Measurements from ENCODE around the gene CACNA2D3. TPM values are rescaled to one million over a fixed set of nuclear protein-coding genes. Genes with fewer than 3 reads are reported as not detected.

The CACNA2D3 gene
- polyA plus RNA-seq, 1 donor from 2014 or later: 26.2 TPM

- no peak overlapping the region for H3K4me2 ChIP-seq (ENCODE audit: low read length)
- H3K9ac ChIP-seq (ENCODE audit: low read length): no peak overlapping the region
- H3K27ac ChIP-seq (ENCODE audit: low read length): no peak overlapping the region
- H2AFZ ChIP-seq (ENCODE audit: low read depth, low read length): no peak overlapping the region
- no peaks in the 10 kb centered on the region for H3K27me3 ChIP-seq (ENCODE audit: insufficient read depth, low read depth, low read length)
- H3K36me3 ChIP-seq (ENCODE audit: insufficient read depth, low read length): no peaks in the 10 kb centered on the region
- no peak for TF ChIP-seq RAD21 (conservative IDR thresholded peaks at IDR 0.05)
- TF ChIP-seq CTCF (IDR thresholded peaks at IDR 0.05; ENCODE audit: poor library complexity, severe bottlenecking): no peak
- TF ChIP-seq POLR2AphosphoS5 (IDR thresholded peaks at IDR 0.05): no peak
- H3K79me2 ChIP-seq (replicated peaks; ENCODE audit: insufficient read depth, low read length): no peaks in the 10 kb centered on the region
- H3K9me2 ChIP-seq (ENCODE audit: insufficient read depth, low read length): no peaks in the 10 kb centered on the region
- H3K4me3 ChIP-seq (ENCODE audit: low read length): no peak overlapping the region
- no peaks in the 10 kb centered on the region for H3F3A ChIP-seq (ENCODE audit: insufficient read depth, low read length, poor library complexity, severe bottlenecking)
- H3K9me3 ChIP-seq (ENCODE audit: low read length): no peaks in the 10 kb centered on the region
- no peaks in the 10 kb centered on the region for H4K20me1 ChIP-seq (ENCODE audit: insufficient read depth)
Observed at GRCh38 chr3:54339608-54340007, 217.3 kb downstream of the CACNA2D3 start.

- Histone ChIP-seq H3K79me2 (replicated peaks; ENCODE audit: insufficient read depth, low read length) (no peaks in the 10 kb centered on the region), H3F3A (ENCODE audit: insufficient read depth, low read length, poor library complexity, severe bottlenecking) (no peaks in the 10 kb centered on the region), H3K4me2 (ENCODE audit: low read length) (no peak overlapping the region), H3K9me2 (ENCODE audit: insufficient read depth, low read length) (no peaks in the 10 kb centered on the region), H3K9me3 (ENCODE audit: low read length) (no peaks in the 10 kb centered on the region), H3K4me3 (ENCODE audit: low read length) (no peak overlapping the region), H2AFZ (ENCODE audit: low read depth, low read length) (no peak overlapping the region), H3K9ac (ENCODE audit: low read length) (no peak overlapping the region), H3K27ac (ENCODE audit: low read length) (no peak overlapping the region), H3K36me3 (ENCODE audit: insufficient read depth, low read length) (no peaks in the 10 kb centered on the region), H4K20me1 (ENCODE audit: insufficient read depth) (no peaks in the 10 kb centered on the region), H3K27me3 (ENCODE audit: insufficient read depth, low read depth, low read length) (no peaks in the 10 kb centered on the region)
- no peak for TF ChIP-seq CTCF (IDR thresholded peaks at IDR 0.05; ENCODE audit: poor library complexity, severe bottlenecking)
- no peak for TF ChIP-seq TAF1 (IDR thresholded peaks at IDR 0.05; ENCODE audit: low read depth)
- TF ChIP-seq EZH2 (IDR thresholded peaks at IDR 0.05; ENCODE audit: borderline replicate concordance, insufficient read depth, low read length, poor library complexity, severe bottlenecking): no peak
- no peak for TF ChIP-seq REST (IDR thresholded peaks at IDR 0.05; ENCODE audit: borderline replicate concordance)
Observed at GRCh38 chr3:54341811-54342210, 219.5 kb downstream of the CACNA2D3 start.

GRCh38 chr3:54342676-54343075, 220.3 kb downstream of the CACNA2D3 start:
- Histone ChIP-seq H3K27me3 (ENCODE audit: insufficient read depth, low read depth, low read length) (no peaks in the 10 kb centered on the region), H3K4me3 (ENCODE audit: low read length) (no peak overlapping the region), H3K4me2 (ENCODE audit: low read length) (no peak overlapping the region), H2AFZ (ENCODE audit: low read depth, low read length) (no peak overlapping the region), H3K36me3 (ENCODE audit: insufficient read depth, low read length) (no peaks in the 10 kb centered on the region), H4K20me1 (ENCODE audit: insufficient read depth) (no peaks in the 10 kb centered on the region), H3K27ac (ENCODE audit: low read length) (no peak overlapping the region), H3K79me2 (replicated peaks; ENCODE audit: insufficient read depth, low read length) (no peaks in the 10 kb centered on the region), H3K9me3 (ENCODE audit: low read length) (no peaks in the 10 kb centered on the region), H3F3A (ENCODE audit: insufficient read depth, low read length, poor library complexity, severe bottlenecking) (no peaks in the 10 kb centered on the region), H3K9ac (ENCODE audit: low read length) (no peak overlapping the region), H3K9me2 (ENCODE audit: insufficient read depth, low read length) (no peaks in the 10 kb centered on the region)
- no peak for TF ChIP-seq CTCF (IDR thresholded peaks at IDR 0.05; ENCODE audit: poor library complexity, severe bottlenecking)
- no peak for TF ChIP-seq RAD21 (conservative IDR thresholded peaks at IDR 0.05)
- no peak for TF ChIP-seq EZH2 (IDR thresholded peaks at IDR 0.05; ENCODE audit: borderline replicate concordance, insufficient read depth, low read length, poor library complexity, severe bottlenecking)
- TF ChIP-seq SMC3 (conservative IDR thresholded peaks at IDR 0.05; ENCODE audit: poor library complexity): no peak
- no peak for TF ChIP-seq REST (IDR thresholded peaks at IDR 0.05; ENCODE audit: borderline replicate concordance)
- TF ChIP-seq POLR2AphosphoS5 (IDR thresholded peaks at IDR 0.05): no peak
- no peak for TF ChIP-seq TAF1 (IDR thresholded peaks at IDR 0.05; ENCODE audit: low read depth)
- no peak for TF ChIP-seq MXI1 (conservative IDR thresholded peaks at IDR 0.05; ENCODE audit: poor library complexity, severe bottlenecking)

Measured in neural cell (in vitro differentiated cells).